Neural cell (in vitro differentiated cells): ENCODE results near the gene PSMD11. TPM values are rescaled to one million over a fixed set of nuclear protein-coding genes. Genes with fewer than 3 reads are reported as not detected.

Source experiments
- H2AFZ ChIP-seq: fragments of 200-600, 300-800 bp; sonication (generic), shearing (Covaris generic); 2 replicates; pipeline ENCODE4 v1.6.0; 2014; ENCODE audit warnings: low read depth, mild to moderate bottlenecking, antibody characterized with exemption, low read length, moderate library complexity
- H3F3A ChIP-seq: fragments of 200-600 bp; shearing (Covaris generic); 2 replicates; pipeline ENCODE4 v1.6.1; 2016; ENCODE audit warnings: mild to moderate bottlenecking, moderate library complexity, mixed read lengths, antibody characterized with exemption, low read length; ENCODE audit not compliant: insufficient read depth, poor library complexity, severe bottlenecking
- H3K27ac ChIP-seq: fragments of 200-600, 300-800 bp; sonication (generic), shearing (Covaris generic); 2 replicates; pipeline ENCODE4 v1.5.1; 2014; ENCODE audit warnings: mild to moderate bottlenecking, low read length, moderate library complexity
- H3K27me3 ChIP-seq: fragments of 300-800, 200-600 bp; sonication (generic), shearing (Covaris generic); 2 replicates; pipeline ENCODE4 v1.6.0; 2014; ENCODE audit warnings: mild to moderate bottlenecking, low read depth, low read length, moderate library complexity; ENCODE audit not compliant: insufficient read depth
- H3K36me3 ChIP-seq: fragments of 300-800, 200-600 bp; sonication (generic), shearing (Covaris generic); 2 replicates; pipeline ENCODE4 v1.5.1; 2014; ENCODE audit warnings: mild to moderate bottlenecking, antibody characterized with exemption, low read length, moderate library complexity; ENCODE audit not compliant: insufficient read depth
- H3K4me2 ChIP-seq: fragments of 300-800, 200-600 bp; sonication (generic), shearing (Covaris generic); 2 replicates; pipeline ENCODE4 v1.6.0; 2014; ENCODE audit warnings: mild to moderate bottlenecking, low read length
- H3K4me3 ChIP-seq: fragments of 300-800, 200-600 bp; sonication (generic), shearing (Covaris generic); 2 replicates; pipeline ENCODE4 v1.5.1; 2014; ENCODE audit warnings: mild to moderate bottlenecking, low read length, moderate library complexity
- H3K79me2 ChIP-seq: fragments of 200-600 bp; shearing (Covaris generic); replicated peaks from 2 replicates; pipeline ENCODE4 v1.6.0; 2014; ENCODE audit warnings: mild to moderate bottlenecking, low read length, moderate library complexity; ENCODE audit not compliant: insufficient read depth
- H3K9ac ChIP-seq: fragments of 300-800, 200-600 bp; sonication (generic), shearing (Covaris generic); 2 replicates; pipeline ENCODE4 v1.6.1; 2016; ENCODE audit warnings: mild to moderate bottlenecking, low read length, mixed read lengths
- H3K9me2 ChIP-seq: fragments of 200-600 bp; shearing (Covaris generic); 2 replicates; pipeline ENCODE4 v1.6.1; 2016; ENCODE audit warnings: mild to moderate bottlenecking, low read length, mixed read lengths; ENCODE audit not compliant: insufficient read depth
- H3K9me3 ChIP-seq: fragments of 200-600, 300-800 bp; sonication (generic), shearing (Covaris generic); 2 replicates; pipeline ENCODE4 v1.6.1; 2016; ENCODE audit warnings: mild to moderate bottlenecking, mixed run types, low read length, moderate library complexity, mixed read lengths
- H4K20me1 ChIP-seq: fragments of 200-600 bp; shearing (Covaris generic); 2 replicates; pipeline ENCODE4 v1.6.1; 2016; ENCODE audit warnings: mild to moderate bottlenecking, mixed run types; ENCODE audit not compliant: insufficient read depth
- CTCF ChIP-seq: fragments of 450-650 bp; IDR thresholded peaks from 2 replicates; pipeline ENCODE4 v1.5.1; 2014; ENCODE audit warnings: antibody characterized with exemption, mild to moderate bottlenecking, moderate library complexity; ENCODE audit not compliant: poor library complexity, severe bottlenecking
- EP300 ChIP-seq: fragments of 450-650 bp; conservative IDR thresholded peaks from 2 replicates; pipeline ENCODE4 v1.6.1; 2014; ENCODE audit warnings: antibody characterized with exemption, mild to moderate bottlenecking, moderate library complexity; ENCODE audit not compliant: poor library complexity, severe bottlenecking
- EZH2 ChIP-seq: fragments of 200-600, 300-800 bp; shearing (Covaris generic), sonication (generic); IDR thresholded peaks from 2 replicates; pipeline ENCODE4 v1.6.1; 2014; ENCODE audit warnings: antibody characterized with exemption, low read length, borderline replicate concordance, mild to moderate bottlenecking; ENCODE audit not compliant: insufficient read depth, poor library complexity, severe bottlenecking
- MXI1 ChIP-seq: fragments of 450-650 bp; conservative IDR thresholded peaks from 2 replicates; pipeline ENCODE4 v1.6.1; 2014; ENCODE audit warnings: antibody characterized with exemption, mild to moderate bottlenecking; ENCODE audit not compliant: poor library complexity, severe bottlenecking
- POLR2AphosphoS5 ChIP-seq: IDR thresholded peaks from 2 replicates; pipeline ENCODE4 v1.6.1; 2012
- RAD21 ChIP-seq: fragments of 450-650 bp; conservative IDR thresholded peaks from 2 replicates; pipeline ENCODE4 v1.6.1; 2014; ENCODE audit warnings: antibody characterized with exemption, mild to moderate bottlenecking, moderate library complexity
- REST ChIP-seq: IDR thresholded peaks from 2 replicates; pipeline ENCODE4 v1.6.1; 2012; ENCODE audit warnings: borderline replicate concordance
- SMC3 ChIP-seq: fragments of 450-650 bp; conservative IDR thresholded peaks from 2 replicates; pipeline ENCODE4 v1.6.1; 2014; ENCODE audit warnings: antibody characterized with exemption, mild to moderate bottlenecking, moderate library complexity; ENCODE audit not compliant: poor library complexity
- TAF1 ChIP-seq: IDR thresholded peaks from 2 replicates; pipeline ENCODE4 v1.6.1; 2012; ENCODE audit warnings: low read depth
- polyA plus RNA-seq: library from polyadenylated mRNA; depleted of rRNA; stranded (reverse); fragments of >200 nt; gene quantifications from 2 replicates; pipeline ENCODE4 v1.2.3, GENCODE V29; 2014

Gene PSMD11
- polyA plus RNA-seq, 1 donor from 2014 or later, result 43.9 TPM

- H3K4me3 ChIP-seq, result no peak overlapping the region
- peaks cover 3% of the 10 kb centered on the region for H3K9me3 ChIP-seq
- H3K27me3 ChIP-seq, result no peaks in the 10 kb centered on the region
- TF ChIP-seq SMC3, result no peak
- TF ChIP-seq EP300, result no peak
- no peak for TF ChIP-seq RAD21
- no peak for TF ChIP-seq CTCF
- no peak for TF ChIP-seq TAF1
- no peak for TF ChIP-seq REST
- TF ChIP-seq POLR2AphosphoS5, result no peak
- TF ChIP-seq EZH2, result no peak
- no peak for TF ChIP-seq MXI1
- no peak overlapping the region for H3K9ac ChIP-seq
- H2AFZ ChIP-seq, result no peak overlapping the region
- no peaks in the 10 kb centered on the region for H4K20me1 ChIP-seq
- no peaks in the 10 kb centered on the region for H3K36me3 ChIP-seq
- H3K4me2 ChIP-seq, result no peak overlapping the region
- no peaks in the 10 kb centered on the region for H3K9me2 ChIP-seq
- H3K79me2 ChIP-seq, result no peaks in the 10 kb centered on the region
- H3K27ac ChIP-seq, result no peak overlapping the region
- H3F3A ChIP-seq, result no peaks in the 10 kb centered on the region
Measured at GRCh38 chr17:32497431-32498205, 53.3 kb downstream of the PSMD11 start.

GRCh38 chr17:32498391-32498790 is 54.1 kb downstream of the PSMD11 start:
- Histone ChIP-seq H3K27ac (no peak overlapping the region), H3K27me3 (no peaks in the 10 kb centered on the region), H3F3A (no peaks in the 10 kb centered on the region), H3K9me2 (no peaks in the 10 kb centered on the region), H3K9me3 (peaks cover 3% of the 10 kb centered on the region), H3K9ac (no peak overlapping the region), H3K4me2 (no peak overlapping the region), H3K4me3 (no peak overlapping the region), H3K79me2 (no peaks in the 10 kb centered on the region), H3K36me3 (no peaks in the 10 kb centered on the region), H2AFZ (no peak overlapping the region), H4K20me1 (no peaks in the 10 kb centered on the region)
- TF ChIP-seq TAF1 (no peak), POLR2AphosphoS5 (no peak), SMC3 (no peak), REST (no peak), MXI1 (no peak), CTCF (no peak), EZH2 (no peak), RAD21 (no peak), EP300 (no peak)
